CD1c-positive myeloid dendritic cell (primary cell): Measurements from ENCODE around the gene IRF9.
A peak's percentile ranks its signal among the peaks of the same experiment; 100 is the strongest.

Experiments used
- DNase-seq: peaks from one replicate; pipeline ENCODE4 v3.0.0-alpha.2; 2016; ENCODE audit errors: extremely low spot score

IRF9 gene

GRCh38 chr14:24147761-24148428, 13.2 kb upstream of the IRF9 start:
- no peak for DNase-seq

GRCh38 chr14:24149302-24149969, 11.6 kb upstream of the IRF9 start:
- DNase-seq: no peak

GRCh38 chr14:24150061-24150460, 11.0 kb upstream of the IRF9 start:
- DNase-seq: no peak

GRCh38 chr14:24150567-24150966, 10.5 kb upstream of the IRF9 start:
- no peak for DNase-seq

- no peak for DNase-seq
Observed at GRCh38 chr14:24150993-24151392, 10.1 kb upstream of the IRF9 start.

GRCh38 chr14:24151404-24152080, 9.5 kb upstream of the IRF9 start:
- DNase-seq: no peak

GRCh38 chr14:24155100-24155499, 6.0 kb upstream of the IRF9 start:
- DNase-seq: no peak

GRCh38 chr14:24156840-24157239, 4.2 kb upstream of the IRF9 start:
- DNase-seq: no peak

- DNase-seq: no peak
Observed at GRCh38 chr14:24157331-24157730, 3.7 kb upstream of the IRF9 start.

GRCh38 chr14:24159777-24160498, 1.1 kb upstream of the IRF9 start:
- no peak for DNase-seq

GRCh38 chr14:24160499-24160849, 591 bp upstream of the IRF9 start:
- no peak for DNase-seq

GRCh38 chr14:24162093-24162492, 1.0 kb downstream of the IRF9 start:
- peak; percentile 13 for DNase-seq

- no peak for DNase-seq
Observed at GRCh38 chr14:24164518-24164991, 3.5 kb downstream of the IRF9 start.

GRCh38 chr14:24165785-24166184, 4.7 kb downstream of the IRF9 start:
- DNase-seq: no peak

- DNase-seq: peak; percentile 59
Observed at GRCh38 chr14:24167469-24168114, 6.5 kb downstream of the IRF9 start.

GRCh38 chr14:24171422-24172260, 10.6 kb downstream of the IRF9 start, which contains the start of gene REC8:
Gene REC8 (plus strand): TSS chr14:24172080. CDS start chr14:24172553, 473 bp downstream.
- DNase-seq: peak; percentile 33

GRCh38 chr14:24172261-24172860, 11.3 kb downstream of the IRF9 start:
- DNase-seq: no peak

- no peak for DNase-seq
Observed at GRCh38 chr14:24172871-24173281, 11.8 kb downstream of the IRF9 start.

GRCh38 chr14:24176599-24176998, 15.5 kb downstream of the IRF9 start:
- DNase-seq: no peak
